HG03025 (cell line): ENCODE data around the gene TGIF2.

ENCODE experiments used
- ATAC-seq: cut with Tn5 transposase; IDR thresholded peaks from one replicate; pipeline ENCODE4 v1.9.1; 2021; ENCODE audit warnings: mild to moderate bottlenecking, moderate library complexity; ENCODE audit not compliant: unreplicated experiment, low FRiP score

Gene TGIF2

GRCh38 chr20:36574366-36575135 is 1.2 kb downstream of the TGIF2 start:
- no peak for ATAC-seq

- ATAC-seq = no peak
These were observed 2.7 kb downstream of the TGIF2 start for GRCh38 chr20:36576081-36576445.

- no peak for ATAC-seq
These were observed 5.1 kb downstream of the TGIF2 start for GRCh38 chr20:36578356-36579041.

- ATAC-seq = no peak
These were observed 6.7 kb downstream of the TGIF2 start for GRCh38 chr20:36579996-36580545.

- no peak for ATAC-seq
These were observed 8.9 kb downstream of the TGIF2 start for GRCh38 chr20:36582322-36582721.

GRCh38 chr20:36582821-36583220 is 9.4 kb downstream of the TGIF2 start:
- ATAC-seq = no peak

- ATAC-seq = no peak
These were observed 10.7 kb downstream of the TGIF2 start for GRCh38 chr20:36584018-36584481.

GRCh38 chr20:36585410-36586125 is 12.2 kb downstream of the TGIF2 start:
- no peak for ATAC-seq

- no peak for ATAC-seq
These were observed 14.1 kb downstream of the TGIF2 start for GRCh38 chr20:36587388-36588070.

GRCh38 chr20:36591281-36591680 is 17.9 kb downstream of the TGIF2 start:
- no peak for ATAC-seq

GRCh38 chr20:36591854-36592641 is 18.7 kb downstream of the TGIF2 start:
- ATAC-seq = no peak

- ATAC-seq = no peak
These were observed 20.0 kb downstream of the TGIF2 start for GRCh38 chr20:36593347-36593929.

- ATAC-seq = no peak
These were observed 26.5 kb downstream of the TGIF2 start for GRCh38 chr20:36599912-36600345.

- no peak for ATAC-seq
These were observed 28.1 kb downstream of the TGIF2 start for GRCh38 chr20:36601540-36601939.

GRCh38 chr20:36604952-36605398 is 31.6 kb downstream of the TGIF2 start:
- peak; percentile 26 for ATAC-seq

- ATAC-seq = peak; percentile 80
These were observed 32.2 kb downstream of the TGIF2 start, which contains the start of gene RAB5IF for GRCh38 chr20:36605399-36606157. TSS of gene RAB5IF (plus strand) at chr20:36605779. CDS start at chr20:36605952, 173 bp downstream.

GRCh38 chr20:36606158-36607066 is 33.0 kb downstream of the TGIF2 start:
- ATAC-seq = peak; percentile 8
